Testis (tissue), 2 donors: ENCODE measurements around the gene FAM209B.

Source experiments
- POLR2A ChIP-seq: fragments of 450-650 bp; IDR thresholded peaks from one replicate; pipeline ENCODE4 v1.6.1; 2017; ENCODE audit warnings: antibody characterized with exemption, mild to moderate bottlenecking, moderate library complexity
- TF ChIP-seq, protein P1 (sequence below), 3 experiments: fragments of 450-650 bp in 2 of 3; fragments of 200-600 bp in 1 of 3; sonication (generic) in 1 of 3; IDR thresholded peaks; one replicate each; pipeline ENCODE4 v1.5.1; 2016 to 2019; ENCODE audit warnings: antibody characterized with exemption in 3 of 3, mild to moderate bottlenecking in 2 of 3, moderate library complexity in 1 of 3

DNA sequence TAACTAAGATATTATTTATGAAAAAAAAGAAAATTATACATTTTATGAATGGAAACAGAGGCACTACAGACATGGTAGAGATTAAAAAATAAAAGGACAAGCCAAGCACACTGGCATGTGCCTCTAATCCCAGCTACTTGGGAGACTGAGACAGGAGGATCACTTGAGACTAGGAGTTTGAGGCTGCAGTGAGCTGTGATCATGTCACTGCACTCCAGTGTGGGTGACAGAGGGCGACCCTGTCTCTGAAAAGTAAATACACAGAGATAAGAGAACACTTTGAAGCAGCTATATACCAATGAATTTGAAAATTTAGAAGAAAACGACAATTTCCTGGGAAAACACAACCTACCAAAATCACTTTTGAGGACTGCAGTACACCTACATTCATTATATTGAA lies 48.7 kb downstream of the FAM209B start:
- TF ChIP-seq, protein P1, sequence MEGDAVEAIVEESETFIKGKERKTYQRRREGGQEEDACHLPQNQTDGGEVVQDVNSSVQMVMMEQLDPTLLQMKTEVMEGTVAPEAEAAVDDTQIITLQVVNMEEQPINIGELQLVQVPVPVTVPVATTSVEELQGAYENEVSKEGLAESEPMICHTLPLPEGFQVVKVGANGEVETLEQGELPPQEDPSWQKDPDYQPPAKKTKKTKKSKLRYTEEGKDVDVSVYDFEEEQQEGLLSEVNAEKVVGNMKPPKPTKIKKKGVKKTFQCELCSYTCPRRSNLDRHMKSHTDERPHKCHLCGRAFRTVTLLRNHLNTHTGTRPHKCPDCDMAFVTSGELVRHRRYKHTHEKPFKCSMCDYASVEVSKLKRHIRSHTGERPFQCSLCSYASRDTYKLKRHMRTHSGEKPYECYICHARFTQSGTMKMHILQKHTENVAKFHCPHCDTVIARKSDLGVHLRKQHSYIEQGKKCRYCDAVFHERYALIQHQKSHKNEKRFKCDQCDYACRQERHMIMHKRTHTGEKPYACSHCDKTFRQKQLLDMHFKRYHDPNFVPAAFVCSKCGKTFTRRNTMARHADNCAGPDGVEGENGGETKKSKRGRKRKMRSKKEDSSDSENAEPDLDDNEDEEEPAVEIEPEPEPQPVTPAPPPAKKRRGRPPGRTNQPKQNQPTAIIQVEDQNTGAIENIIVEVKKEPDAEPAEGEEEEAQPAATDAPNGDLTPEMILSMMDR (IDR thresholded peaks at IDR 0.05) = no peak
- no peak for TF ChIP-seq POLR2A
